Measurements from ENCODE around the gene SRSF8.

- TF ChIP-seq CTCF (IDR thresholded peaks at IDR 0.05) (no peak), POLR2A (IDR thresholded peaks at IDR 0.05) (no peak)
Measured at GRCh38 chr11:95091663-95092180, 25.0 kb downstream of the SRSF8 start.

Data from body of pancreas (tissue), 4 donors.